Heart right ventricle (tissue), 16 donors: Measurements from ENCODE around the gene GALNT14. TPM values are rescaled to one million over a fixed set of nuclear protein-coding genes. Genes with fewer than 3 reads are reported as not detected.

ENCODE experiments used
- ATAC-seq, 8 donors: fragments of 200-7000 bp; cut with Tn5 transposase; one replicate each; pipeline ENCODE4 v1.9.1; 2020; ENCODE audit warnings: mild to moderate bottlenecking in 8 of 8, moderate library complexity in 8 of 8, moderate number of reproducible peaks in 1 of 8
- DNase-seq, 2 donors: peaks; one replicate each; pipeline ENCODE4 v3.0.0-alpha.2; 2020
- H3K27ac ChIP-seq, 10 donors: fragments of 200-600 bp; sonication (generic) in 2 of 10; one replicate each; pipeline versions ENCODE4 v1.5.0 to v1.8.0; 2020 to 2022; ENCODE audit warnings: mild to moderate bottlenecking in 3 of 10
- H3K27me3 ChIP-seq, 7 donors: fragments of 200-600 bp; one replicate each; pipeline ENCODE4 v1.8.0; 2021 to 2022; ENCODE audit warnings: mild to moderate bottlenecking in 2 of 7
- H3K36me3 ChIP-seq, 9 donors: fragments of 200-600 bp; sonication (generic) in 1 of 9; one replicate each; pipeline versions ENCODE4 v1.5.0 to v1.8.0; 2020 to 2022; ENCODE audit warnings: mild to moderate bottlenecking in 2 of 9
- H3K4me1 ChIP-seq, 9 donors: fragments of 200-600 bp; sonication (generic) in 1 of 9; one replicate each; pipeline versions ENCODE4 v1.5.0 to v1.8.0; 2020 to 2022; ENCODE audit warnings: mild to moderate bottlenecking in 4 of 9
- H3K4me3 ChIP-seq, 10 donors: fragments of 200-600 bp; sonication (generic) in 2 of 10; one replicate each; pipeline versions ENCODE4 v1.5.0 to v1.8.0; 2020 to 2022; ENCODE audit warnings: mild to moderate bottlenecking in 7 of 10, moderate library complexity in 2 of 10
- H3K9me3 ChIP-seq, 11 donors: fragments of 200-600 bp in 10 of 11; sonication (generic) in 2 of 11; one replicate each; pipeline versions ENCODE4 v1.5.0 to v1.8.0; 2013 to 2022; ENCODE audit warnings: mild to moderate bottlenecking in 2 of 11, control low read depth in 1 of 11, moderate library complexity in 1 of 11
- WGBS, 2 donors: extraction: QIAGEN DNeasy Blood & Tissue Kit; methylation state at CpG; one replicate each; pipeline ENCODE4 v1.1.7; 2013; ENCODE audit warnings: inconsistent platforms in 1 of 2; 5-methylcytosine and 5-hydroxymethylcytosine counted together
- intact Hi-C, 10 donors: fragments of 100-400 bp; cut with DNase I; formaldehyde crosslinking; loops; one replicate each; pipeline versions ENCODE4 v1.11.1 to v1.14.2; 2022
- polyA plus RNA-seq, 2 donors: library from polyadenylated mRNA; stranded (reverse); fragments of 200-250 nt; gene quantifications; one replicate each; pipeline ENCODE4 v1.2.3, GENCODE V29; 2013
- total RNA-seq, 10 donors: library from RNA; stranded (reverse); fragmentation: NEBNext Ultra II Directional in 3 of 10; extraction: Animal tissue kit (Norgen Biotek cat#: 25700) in 3 of 10; gene quantifications; one replicate each; pipeline versions ENCODE4 v1.2.1 to v1.2.4, GENCODE V29; 2021 to 2023
- TF ChIP-seq, protein P1 (sequence below), 9 donors: fragments of 200-600 bp; sonication (generic) in 2 of 9; IDR thresholded peaks; one replicate each; pipeline versions ENCODE4 v1.5.0 to v1.8.0; 2021 to 2022; ENCODE audit warnings: antibody characterized with exemption in 9 of 9, mild to moderate bottlenecking in 5 of 9, moderate library complexity in 1 of 9
- donor health status: Arrhythmogenic right ventricular cardiomyopathy.
- donor health status: ischemic (EF 13 %, LVEDD 7.1; RV severe dilation, severe dysfunction).
- donor health status: healthy with polysubstance abuse.
- donor health status: DM: no; HTN: yes; CAD: no.
- donor health status: DM: no; HTN: no; CAD: no.
- donor health status: ischemic (EF 25% LVEDD 6.9; RV normal size, moderate dysfunction).
- donor health status: ischemic (EF 25% LVEDD 5.7; RV mildly dilated, moderate dysfunction).
- donor health status: healthy.
- donor health status: DM: yes; HTN: yes; CAD: no.
- donor health status: Ischemic cardiomyopathy.
- donor health status: ischemic (EF 35%, LVEDD 5.7; RV mildly dilated, moderate dysfunction).
- donor health status: nonischemic (EF 11% LVEDD 7.7; RV severe dilation, severe dysfunction).
- donor health status: DM: yes; HTN: yes; CAD: no.
- donor health status: PGD.
- donor health status: ischemic (EF 29% LVEDD 5.4; RV normal size, mild dysfunction).
- donor health status: nonischemic (EF 23%, LVEDD 6.1; RV moderate dilation, normal function).

The GALNT14 gene
- total and polyA plus RNA-seq, 12 donors: 0.17 to 1.4 (median 0.63) TPM; not detected in 2

- ATAC-seq: peak; percentile 52 to 92 (median 82)
- Histone ChIP-seq H3K4me3 (no peak overlapping the region), H3K27ac (peak overlapping the region in 8 of 10 donors; percentile 37 to 56 (median 44)), H3K27me3 (no peaks in the 10 kb centered on the region), H3K9me3 (no peaks in the 10 kb centered on the region), H3K4me1 (peaks cover 2 to 48% (median 20%) of the 10 kb centered on the region in 9 donors), H3K36me3 (no peaks in the 10 kb centered on the region)
- TF ChIP-seq, protein P1, sequence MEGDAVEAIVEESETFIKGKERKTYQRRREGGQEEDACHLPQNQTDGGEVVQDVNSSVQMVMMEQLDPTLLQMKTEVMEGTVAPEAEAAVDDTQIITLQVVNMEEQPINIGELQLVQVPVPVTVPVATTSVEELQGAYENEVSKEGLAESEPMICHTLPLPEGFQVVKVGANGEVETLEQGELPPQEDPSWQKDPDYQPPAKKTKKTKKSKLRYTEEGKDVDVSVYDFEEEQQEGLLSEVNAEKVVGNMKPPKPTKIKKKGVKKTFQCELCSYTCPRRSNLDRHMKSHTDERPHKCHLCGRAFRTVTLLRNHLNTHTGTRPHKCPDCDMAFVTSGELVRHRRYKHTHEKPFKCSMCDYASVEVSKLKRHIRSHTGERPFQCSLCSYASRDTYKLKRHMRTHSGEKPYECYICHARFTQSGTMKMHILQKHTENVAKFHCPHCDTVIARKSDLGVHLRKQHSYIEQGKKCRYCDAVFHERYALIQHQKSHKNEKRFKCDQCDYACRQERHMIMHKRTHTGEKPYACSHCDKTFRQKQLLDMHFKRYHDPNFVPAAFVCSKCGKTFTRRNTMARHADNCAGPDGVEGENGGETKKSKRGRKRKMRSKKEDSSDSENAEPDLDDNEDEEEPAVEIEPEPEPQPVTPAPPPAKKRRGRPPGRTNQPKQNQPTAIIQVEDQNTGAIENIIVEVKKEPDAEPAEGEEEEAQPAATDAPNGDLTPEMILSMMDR (IDR thresholded peaks at IDR 0.05): no peak
- intact Hi-C loops: loop anchor here in 1 of 10 donors (10.0 kb wide), 1 partner anchor 341 kb away; no protein-coding TSS in a partner anchor
- peak; percentile 41 to 43 for DNase-seq
- WGBS, 2 donors: 16 to 29% methylated on average over 2 of the region's 2 CpGs
Measured at GRCh38 chr2:30984148-30984547, 154.1 kb downstream of the GALNT14 start.

DNA sequence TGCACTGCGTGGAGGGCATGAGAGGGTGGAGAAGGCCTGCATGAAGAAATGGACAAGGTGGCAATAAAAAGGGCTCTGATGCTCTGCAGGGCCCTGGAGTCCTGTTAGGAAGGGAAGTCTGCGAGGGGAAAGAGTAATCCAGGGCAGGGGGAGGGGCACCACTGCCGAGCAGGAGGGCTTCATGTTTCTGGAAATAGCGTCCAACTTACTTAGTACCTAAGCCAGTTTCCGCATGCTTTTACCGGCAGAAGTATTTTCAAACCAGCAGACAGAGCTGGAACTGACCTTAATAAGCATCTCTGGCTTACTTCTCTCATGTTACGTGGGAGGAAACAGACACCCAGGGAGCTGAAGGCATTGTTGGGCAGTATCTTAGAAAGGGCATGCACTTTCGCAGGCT, 156.7 kb downstream of the GALNT14 start:
- TF ChIP-seq, protein P1 (IDR thresholded peaks at IDR 0.05): no peak
- H3K27ac ChIP-seq: peak overlapping the region in 3 of 10 donors; percentile 26 to 44 (median 40)
- 51 to 56% methylated on average over 8 of the region's 8 CpGs for WGBS, 2 donors
- intact Hi-C loops: loop anchor here in 1 of 10 donors (10.0 kb wide), 1 partner anchor 343 kb away; no protein-coding TSS in a partner anchor
- H3K4me1 ChIP-seq: peaks cover 2 to 48% (median 20%) of the 10 kb centered on the region in 9 donors
- no peaks in the 10 kb centered on the region for H3K36me3 ChIP-seq
- DNase-seq (no peak), ATAC-seq (peak in 1 of 8 donors; percentile 71)
- no peaks in the 10 kb centered on the region for H3K27me3 ChIP-seq
- no peak overlapping the region for H3K4me3 ChIP-seq
- H3K9me3 ChIP-seq: no peaks in the 10 kb centered on the region

DNA sequence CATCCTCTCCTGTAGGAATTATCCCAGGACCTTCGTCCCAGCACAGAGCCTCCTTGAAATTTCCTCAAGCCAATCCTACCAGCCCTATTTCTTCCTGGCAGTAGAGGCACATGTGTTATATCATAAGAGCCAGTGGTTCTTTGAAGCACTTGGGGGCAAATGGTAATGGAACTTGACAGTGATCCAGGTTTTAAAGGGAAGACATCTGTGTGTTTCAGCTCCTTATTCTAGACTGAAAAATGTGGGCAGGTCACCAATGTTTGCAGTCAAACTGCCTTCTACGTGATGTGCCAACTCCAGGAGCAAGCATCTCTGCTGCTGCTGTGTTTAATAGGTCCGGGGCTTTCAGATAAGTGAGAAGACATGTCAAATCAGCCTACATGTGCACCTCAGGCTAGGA, 157.1 kb downstream of the GALNT14 start:
- H3K27me3 ChIP-seq: no peaks in the 10 kb centered on the region
- WGBS, 2 donors: 63 to 71% methylated on average over 3 of the region's 3 CpGs
- intact Hi-C loops: loop anchor here in 1 of 10 donors (10.0 kb wide), 1 partner anchor 344 kb away; no protein-coding TSS in a partner anchor
- DNase-seq (no peak), ATAC-seq (no peak)
- H3K9me3 ChIP-seq: no peaks in the 10 kb centered on the region
- TF ChIP-seq, protein P1 (IDR thresholded peaks at IDR 0.05): no peak
- no peaks in the 10 kb centered on the region for H3K36me3 ChIP-seq
- peaks cover 2 to 48% (median 20%) of the 10 kb centered on the region in 9 donors for H3K4me1 ChIP-seq
- H3K4me3 ChIP-seq: no peak overlapping the region
- peak overlapping the region in 2 of 10 donors; percentile 40 for H3K27ac ChIP-seq

DNA sequence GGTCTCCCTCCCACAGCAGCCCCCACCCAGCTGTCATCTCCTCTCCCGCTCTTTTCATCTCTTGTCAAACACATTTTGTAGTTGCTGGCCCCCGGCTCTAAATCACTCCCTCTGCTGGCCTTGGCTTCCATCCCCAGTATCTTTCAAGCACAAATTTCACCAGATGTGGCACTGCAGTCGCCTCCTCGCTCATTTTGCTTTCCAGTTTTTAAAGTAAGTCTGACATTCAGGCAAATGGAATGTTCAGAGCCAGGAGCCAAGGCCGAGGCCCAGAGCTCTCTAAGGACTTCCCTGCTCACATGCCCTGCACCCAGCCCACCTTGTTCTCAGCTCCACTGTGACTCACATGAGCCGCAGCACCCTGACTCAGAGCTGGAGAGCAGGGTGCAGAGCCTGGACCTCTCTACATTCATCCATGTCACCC, 158.4 kb downstream of the GALNT14 start:
- no peaks in the 10 kb centered on the region for H3K9me3 ChIP-seq
- no peaks in the 10 kb centered on the region for H3K36me3 ChIP-seq
- TF ChIP-seq, protein P1 (IDR thresholded peaks at IDR 0.05): peak in 7 of 9 donors; percentile 20 to 56 (median 36)
- H3K4me3 ChIP-seq: no peak overlapping the region
- peaks cover 0 to 43% (median 15%) of the 10 kb centered on the region in 9 donors for H3K4me1 ChIP-seq
- H3K27ac ChIP-seq: peak overlapping the region in 8 of 10 donors; percentile 10 to 73 (median 42)
- H3K27me3 ChIP-seq: no peaks in the 10 kb centered on the region
- DNase-seq (peak in 1 of 2 donors; percentile 29), ATAC-seq (peak in 7 of 8 donors; percentile 31 to 86 (median 74))
- 41 to 48% methylated on average over 6 of the region's 6 CpGs for WGBS, 2 donors
- intact Hi-C loops: loop anchor here in 1 of 10 donors (10.0 kb wide), 1 partner anchor 345 kb away; no protein-coding TSS in a partner anchor
